MM.1S (cell line): ENCODE measurements around the gene SLC46A2.

Experiments
- DNase-seq: peaks from one replicate; pipeline ENCODE4 v3.0.0-alpha.2; 2015
- H2AFZ ChIP-seq: fragments of 300-600 bp; sonication (generic); 2 replicates; pipeline ENCODE4 v1.6.0; 2016; ENCODE audit warnings: antibody characterized with exemption, low read length
- H3F3A ChIP-seq: fragments of 300-600 bp; sonication (generic); 2 replicates; pipeline ENCODE4 v1.6.1; 2016; ENCODE audit warnings: mild to moderate bottlenecking, antibody characterized with exemption, low read length, moderate library complexity, mixed read lengths; ENCODE audit not compliant: insufficient read depth
- H3K27ac ChIP-seq: fragments of 300-600 bp; sonication (generic); 2 replicates; pipeline ENCODE4 v1.5.1; 2016; ENCODE audit warnings: mild to moderate bottlenecking, low read length
- H3K27me3 ChIP-seq: fragments of 300-600 bp; sonication (generic); replicated peaks from 2 replicates; pipeline ENCODE4 v1.6.0; 2016; ENCODE audit warnings: low read length; ENCODE audit not compliant: insufficient read depth
- H3K36me3 ChIP-seq: fragments of 300-600 bp; sonication (generic); replicated peaks from 2 replicates; pipeline ENCODE4 v1.6.1; 2016; ENCODE audit warnings: mild to moderate bottlenecking, low read length, mixed read lengths; ENCODE audit not compliant: insufficient read depth
- H3K4me1 ChIP-seq: fragments of 300-600 bp; sonication (generic); 2 replicates; pipeline ENCODE4 v1.6.1; 2016; ENCODE audit warnings: low read length, mixed read lengths
- H3K4me2 ChIP-seq: fragments of 300-600 bp; sonication (generic); 2 replicates; pipeline ENCODE4 v1.6.0; 2016; ENCODE audit warnings: low read depth, low read length
- H3K4me3 ChIP-seq: fragments of 300-600 bp; sonication (generic); 2 replicates; pipeline ENCODE4 v1.5.1; 2016; ENCODE audit warnings: low read length, mixed read lengths
- H3K79me2 ChIP-seq: fragments of 300-600 bp; sonication (generic); 2 replicates; pipeline ENCODE4 v1.6.1; 2016; ENCODE audit warnings: mixed run types, low read length, mixed read lengths
- H3K9ac ChIP-seq: fragments of 300-600 bp; sonication (generic); 2 replicates; pipeline ENCODE4 v1.6.1; 2016; ENCODE audit warnings: low read length, mixed read lengths
- H3K9me2 ChIP-seq: fragments of 300-600 bp; sonication (generic); replicated peaks from 2 replicates; pipeline ENCODE4 v1.6.1; 2016; ENCODE audit warnings: mild to moderate bottlenecking, low read length, mixed read lengths; ENCODE audit not compliant: insufficient read depth
- H3K9me3 ChIP-seq: fragments of 300-600 bp; sonication (generic); replicated peaks from 2 replicates; pipeline ENCODE4 v1.6.1; 2016; ENCODE audit warnings: mild to moderate bottlenecking, low read length, mixed read lengths; ENCODE audit not compliant: insufficient read depth
- H4K20me1 ChIP-seq: fragments of 300-600 bp; sonication (generic); 2 replicates; pipeline ENCODE4 v1.6.1; 2016; ENCODE audit warnings: mild to moderate bottlenecking, low read length, moderate library complexity, mixed read lengths; ENCODE audit not compliant: insufficient read depth
- EZH2 ChIP-seq: fragments of 300-600 bp; sonication (generic); optimal IDR thresholded peaks from 2 replicates; pipeline ENCODE3; 2017; ENCODE audit warnings: low read depth, mild to moderate bottlenecking, antibody characterized with exemption, low read length, mixed read lengths
- EZH2phosphoT487 ChIP-seq: fragments of 300-600 bp; sonication (generic); IDR thresholded peaks from 2 replicates; pipeline ENCODE4 v1.6.1; 2018; ENCODE audit warnings: antibody characterized with exemption, low read length
- TF ChIP-seq, protein P1 (sequence below): fragments of 300-600 bp; sonication (generic); IDR thresholded peaks from 2 replicates; pipeline ENCODE4 v1.5.1; 2016; ENCODE audit warnings: antibody characterized with exemption, low read length, mixed read lengths

The SLC46A2 gene

DNA sequence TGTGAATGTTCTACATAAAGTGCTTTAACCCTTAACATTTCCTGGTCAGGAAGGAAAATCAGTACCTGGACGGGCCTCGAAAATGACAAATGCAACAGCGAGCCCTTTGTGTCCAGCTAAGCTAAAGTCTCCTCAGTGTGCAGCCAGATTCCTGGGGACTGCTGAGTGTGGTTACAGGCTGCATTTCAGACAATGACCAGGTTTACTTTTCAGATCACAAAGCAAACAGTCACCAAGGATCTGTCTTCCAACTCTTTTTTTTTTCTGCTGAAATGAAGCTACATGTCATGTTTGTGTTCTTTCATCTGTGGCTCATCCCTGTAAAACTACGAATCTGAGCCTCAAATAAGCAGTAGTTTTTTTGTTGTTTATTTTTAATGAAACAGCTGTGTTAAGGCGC lies 20.8 kb downstream of the SLC46A2 start:
- no peak overlapping the region for H3K4me2 ChIP-seq
- H3K36me3 ChIP-seq, result no peaks in the 10 kb centered on the region
- H3F3A ChIP-seq, result no peaks in the 10 kb centered on the region
- no peak overlapping the region for H3K4me3 ChIP-seq
- H3K9me3 ChIP-seq, result no peaks in the 10 kb centered on the region
- H3K27ac ChIP-seq, result no peak overlapping the region
- no peak for DNase-seq
- H4K20me1 ChIP-seq, result no peaks in the 10 kb centered on the region
- no peaks in the 10 kb centered on the region for H3K9me2 ChIP-seq
- no peaks in the 10 kb centered on the region for H3K4me1 ChIP-seq
- TF ChIP-seq, protein P1, sequence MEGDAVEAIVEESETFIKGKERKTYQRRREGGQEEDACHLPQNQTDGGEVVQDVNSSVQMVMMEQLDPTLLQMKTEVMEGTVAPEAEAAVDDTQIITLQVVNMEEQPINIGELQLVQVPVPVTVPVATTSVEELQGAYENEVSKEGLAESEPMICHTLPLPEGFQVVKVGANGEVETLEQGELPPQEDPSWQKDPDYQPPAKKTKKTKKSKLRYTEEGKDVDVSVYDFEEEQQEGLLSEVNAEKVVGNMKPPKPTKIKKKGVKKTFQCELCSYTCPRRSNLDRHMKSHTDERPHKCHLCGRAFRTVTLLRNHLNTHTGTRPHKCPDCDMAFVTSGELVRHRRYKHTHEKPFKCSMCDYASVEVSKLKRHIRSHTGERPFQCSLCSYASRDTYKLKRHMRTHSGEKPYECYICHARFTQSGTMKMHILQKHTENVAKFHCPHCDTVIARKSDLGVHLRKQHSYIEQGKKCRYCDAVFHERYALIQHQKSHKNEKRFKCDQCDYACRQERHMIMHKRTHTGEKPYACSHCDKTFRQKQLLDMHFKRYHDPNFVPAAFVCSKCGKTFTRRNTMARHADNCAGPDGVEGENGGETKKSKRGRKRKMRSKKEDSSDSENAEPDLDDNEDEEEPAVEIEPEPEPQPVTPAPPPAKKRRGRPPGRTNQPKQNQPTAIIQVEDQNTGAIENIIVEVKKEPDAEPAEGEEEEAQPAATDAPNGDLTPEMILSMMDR, result no peak
- TF ChIP-seq EZH2phosphoT487 (no peak), EZH2 (no peak)
- H3K79me2 ChIP-seq, result no peaks in the 10 kb centered on the region
- H3K9ac ChIP-seq, result no peak overlapping the region
- H3K27me3 ChIP-seq, result no peaks in the 10 kb centered on the region
- no peak overlapping the region for H2AFZ ChIP-seq

DNA sequence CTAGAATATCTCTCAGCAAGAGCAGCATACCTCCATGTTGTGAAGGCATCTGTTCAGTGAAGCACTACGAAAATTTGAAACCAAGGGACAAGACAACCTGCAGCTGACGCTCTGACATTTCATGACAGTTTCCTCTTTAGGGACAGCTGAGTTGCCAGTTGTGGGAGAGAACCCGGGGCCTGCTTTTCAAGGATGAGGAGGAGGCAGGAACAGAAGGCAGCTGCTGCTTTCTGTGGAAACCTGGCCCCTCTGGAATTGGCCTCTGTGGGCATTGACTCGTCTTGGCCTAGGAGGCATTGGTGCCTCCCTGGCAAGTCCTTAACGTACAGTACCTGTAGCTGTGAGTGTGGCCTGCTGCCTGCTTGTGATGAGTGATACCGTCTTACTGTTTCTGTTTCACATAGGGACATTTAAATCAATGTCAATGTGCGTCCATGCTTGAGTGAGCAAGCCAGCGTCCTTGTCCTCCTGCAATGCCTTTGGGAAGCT lies 21.6 kb downstream of the SLC46A2 start:
- Histone ChIP-seq H3F3A (no peaks in the 10 kb centered on the region), H3K9me2 (no peaks in the 10 kb centered on the region), H4K20me1 (0 out of 2 replicates have a peak, but pooled peaks cover 2% of the 10 kb centered on the region), H3K27me3 (no peaks in the 10 kb centered on the region), H3K9ac (no peak overlapping the region), H3K4me1 (no peaks in the 10 kb centered on the region), H3K9me3 (no peaks in the 10 kb centered on the region), H3K36me3 (no peaks in the 10 kb centered on the region), H2AFZ (no peak overlapping the region), H3K4me2 (no peak overlapping the region), H3K79me2 (no peaks in the 10 kb centered on the region), H3K4me3 (no peak overlapping the region), H3K27ac (no peak overlapping the region)
- TF ChIP-seq EZH2phosphoT487 (no peak), EZH2 (no peak)
- TF ChIP-seq, protein P1, result no peak
- no peak for DNase-seq

DNA sequence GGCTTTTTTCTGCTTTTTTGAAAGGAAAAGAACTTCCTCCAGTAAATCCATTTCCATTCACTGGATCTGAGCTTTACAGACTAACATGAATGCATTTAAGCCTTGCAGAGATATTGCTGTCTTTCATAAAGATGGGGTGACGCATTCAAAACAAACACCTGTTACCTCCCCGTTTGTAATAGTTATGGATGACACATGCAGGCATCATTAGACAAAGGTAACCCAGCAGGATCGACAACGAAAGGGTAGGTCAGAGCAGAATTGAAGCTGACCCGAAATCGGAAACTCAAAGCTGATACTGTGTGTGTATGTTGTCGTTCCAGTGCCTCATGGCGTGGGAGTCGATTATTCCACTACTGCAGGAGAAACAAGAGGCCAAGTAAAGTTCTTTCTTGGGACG lies 22.2 kb downstream of the SLC46A2 start:
- no peaks in the 10 kb centered on the region for H3K27me3 ChIP-seq
- H3K4me2 ChIP-seq, result no peak overlapping the region
- H3K4me3 ChIP-seq, result no peak overlapping the region
- H3K9ac ChIP-seq, result no peak overlapping the region
- H2AFZ ChIP-seq, result no peak overlapping the region
- H3K36me3 ChIP-seq, result no peaks in the 10 kb centered on the region
- H3K27ac ChIP-seq, result no peak overlapping the region
- H4K20me1 ChIP-seq, result 0 out of 2 replicates have a peak, but pooled peaks cover 2% of the 10 kb centered on the region
- H3K9me2 ChIP-seq, result no peaks in the 10 kb centered on the region
- no peaks in the 10 kb centered on the region for H3K79me2 ChIP-seq
- no peaks in the 10 kb centered on the region for H3K4me1 ChIP-seq
- H3K9me3 ChIP-seq, result no peaks in the 10 kb centered on the region
- no peaks in the 10 kb centered on the region for H3F3A ChIP-seq
- no peak for DNase-seq
- no peak for TF ChIP-seq EZH2
- TF ChIP-seq EZH2phosphoT487, result no peak
- TF ChIP-seq, protein P1, result no peak
